Cardiac septum (tissue), 1 donor: ENCODE data around the gene NBPF15. TPM values are rescaled to one million over a fixed set of nuclear protein-coding genes. Genes with fewer than 3 reads are reported as not detected.
"Not testable (repeated sequence)": the region's sequence is repeated elsewhere in the genome, so short reads cannot be mapped to it uniquely, and the experiment has no call there.

Experiments used
- DNase-seq: peaks from one replicate; pipeline ENCODE4 v3.0.0-alpha.2; 2020; ENCODE audit warnings: low spot score
- intact Hi-C: fragments of 100-400 bp; cut with DNase I; formaldehyde crosslinking; loops from one replicate; pipeline ENCODE4 v1.14.0; 2022
- total RNA-seq: library from RNA; stranded (reverse); fragmentation: NEBNext Ultra II Directional; extraction: Animal tissue kit (Norgen Biotek cat#: 25700); gene quantifications from one replicate; pipeline ENCODE4 v1.2.1, GENCODE V29; 2021
- donor health status: DM: no; HTN: no; CAD: no.

The NBPF15 gene
- total RNA-seq, 1 donor from 2014 or later, result 14.0 TPM

- intact Hi-C loops, DNase-seq: not testable (repeated sequence)
These were observed 89.8 kb downstream of the NBPF15 start for GRCh38 chr1:144371651-144372050.

Other genes starting within 250 kb of the NBPF15 start
- gene PPIAL4E, start 88.0 kb downstream of the NBPF15 start, total RNA-seq, result not detected
- not detected for gene PPIAL4F, start 131.2 kb upstream of the NBPF15 start, total RNA-seq